Coronary artery (tissue), 2 donors: ENCODE measurements around the gene SDK2.

Experiments used
- DNase-seq: peaks from one replicate; pipeline ENCODE4 v3.0.0-alpha.2; 2017; ENCODE audit warnings: low spot score
- H3K27ac ChIP-seq, 2 donors: fragments of 200-600 bp; sonication (generic); one replicate each; pipeline ENCODE4 v1.5.1; 2016 to 2019
- H3K4me3 ChIP-seq: fragments of 200-600 bp; sonication (generic); 2 replicates; pipeline ENCODE4 v1.5.1; 2016; ENCODE audit warnings: mild to moderate bottlenecking, moderate library complexity
- CTCF ChIP-seq: fragments of 200-600 bp; sonication (generic); IDR thresholded peaks from one replicate; pipeline ENCODE4 v1.5.1; 2019; ENCODE audit warnings: antibody characterized with exemption

The SDK2 gene

GRCh38 chr17:73642659-73643000, 1.6 kb downstream of the SDK2 start:
- H3K27ac ChIP-seq = no peak overlapping the region
- TF ChIP-seq CTCF = no peak
- no peak for DNase-seq
- H3K4me3 ChIP-seq = peak overlapping the region; percentile 79

- H3K4me3 ChIP-seq = no peak overlapping the region
- DNase-seq = no peak
- H3K27ac ChIP-seq = no peak overlapping the region
- no peak for TF ChIP-seq CTCF
Measured at GRCh38 chr17:73641826-73642600, 2.2 kb downstream of the SDK2 start.

DNA sequence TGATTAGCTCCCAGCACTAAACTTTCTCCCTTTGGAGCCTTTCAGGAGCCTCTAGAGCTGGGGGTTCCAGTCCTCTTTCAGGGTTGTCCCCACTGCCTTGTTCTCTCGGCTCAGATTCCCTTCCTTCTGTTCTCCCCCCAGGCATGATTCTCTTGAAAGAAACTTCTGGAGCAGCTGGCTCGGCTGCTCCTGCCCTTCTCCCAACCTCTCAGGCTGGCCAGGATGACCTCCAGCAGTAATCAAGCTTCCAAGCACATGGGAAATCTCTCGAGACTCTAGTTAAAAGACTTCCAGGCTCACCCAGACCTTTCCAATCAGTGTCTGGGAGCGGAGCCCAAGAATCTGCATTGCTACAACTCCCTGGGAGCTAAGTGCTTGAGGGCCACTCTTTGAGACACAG, 3.6 kb downstream of the SDK2 start:
- Histone ChIP-seq H3K4me3 (no peak overlapping the region), H3K27ac (no peak overlapping the region)
- DNase-seq = no peak
- TF ChIP-seq CTCF = no peak

- H3K4me3 ChIP-seq = no peak overlapping the region
- DNase-seq = no peak
- peak overlapping the region in 1 of 2 donors; percentile 61 for H3K27ac ChIP-seq
- TF ChIP-seq CTCF = no peak
Measured at GRCh38 chr17:73639932-73640331, 4.3 kb downstream of the SDK2 start.

DNA sequence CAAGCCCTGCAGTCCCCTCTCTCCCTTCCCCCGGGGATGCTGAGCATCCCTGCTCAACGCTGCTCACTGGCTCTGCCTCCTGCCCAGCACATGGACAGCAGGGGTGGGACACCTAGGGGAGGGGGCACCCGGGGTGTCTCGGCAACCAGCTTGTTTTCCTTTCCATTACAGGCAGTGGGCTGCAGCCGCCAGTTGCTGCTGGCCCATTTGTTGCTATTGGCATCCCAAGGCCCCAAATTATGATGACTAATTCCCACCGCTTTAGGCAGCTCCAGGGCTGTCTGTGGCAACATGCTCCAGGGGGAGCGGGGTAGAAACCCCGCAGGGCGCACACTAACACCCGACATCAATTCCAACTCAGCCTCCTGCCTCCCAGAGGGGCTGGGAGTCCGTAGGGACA, 4.9 kb downstream of the SDK2 start:
- no peak for DNase-seq
- no peak for TF ChIP-seq CTCF
- H3K27ac ChIP-seq = peak overlapping the region in 1 of 2 donors; percentile 61

DNA sequence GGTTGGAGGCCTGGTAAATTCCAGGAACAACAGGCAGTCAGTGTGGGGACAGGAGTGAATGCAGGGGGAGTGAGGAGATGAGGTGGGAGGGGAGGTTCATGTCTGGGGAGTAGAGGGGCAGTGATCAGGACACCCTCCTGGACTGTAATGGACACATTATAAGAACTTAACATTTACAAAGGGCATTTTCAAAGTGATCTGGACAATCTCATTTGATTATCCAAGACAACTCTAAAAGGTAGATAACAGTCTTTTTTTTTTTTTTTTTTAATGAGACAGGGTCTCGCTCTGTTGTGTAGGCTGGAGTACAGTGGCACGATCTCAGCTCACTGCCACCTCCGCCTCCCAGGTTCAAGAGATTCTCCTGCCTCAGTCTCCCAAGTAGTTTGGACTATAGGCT, 5.7 kb downstream of the SDK2 start:
- no peak for DNase-seq
- Histone ChIP-seq H3K27ac (no peak overlapping the region), H3K4me3 (no peak overlapping the region)
- no peak for TF ChIP-seq CTCF

More for the DNA sequence above, 4.9 kb downstream of the SDK2 start:
- no peak overlapping the region for H3K4me3 ChIP-seq

GRCh38 chr17:73637866-73638265, 6.4 kb downstream of the SDK2 start:
- TF ChIP-seq CTCF = no peak
- Histone ChIP-seq H3K27ac (no peak overlapping the region), H3K4me3 (no peak overlapping the region)
- DNase-seq = no peak
